Measurements from ENCODE around the gene DDX25. TPM values are rescaled to one million over a fixed set of nuclear protein-coding genes. Genes with fewer than 3 reads are reported as not detected.

DDX25 gene
- total RNA-seq, 1 experiment from 2014 or later: 1.5 TPM

Other genes with a start within 250 kb of the DDX25 start
- not detected in 2 replicates for gene ACRV1, start 223.7 kb upstream of the DDX25 start, total RNA-seq (2014; rRNA removed; shearing (Covaris generic))
- not detected in 2 replicates for gene PATE1, start 158.2 kb upstream of the DDX25 start, total RNA-seq (2014; rRNA removed; shearing (Covaris generic))
- gene PATE2, start 125.7 kb upstream of the DDX25 start, total RNA-seq (2014; rRNA removed; shearing (Covaris generic)): 0.11 and 0.53 TPM in 2 replicates
- not detected in 2 replicates for gene PATE3, start 116.4 kb upstream of the DDX25 start, total RNA-seq (2014; rRNA removed; shearing (Covaris generic))
- gene PATE4, start 71.2 kb upstream of the DDX25 start, total RNA-seq (2014; rRNA removed; shearing (Covaris generic)): not detected in 2 replicates
- 15.0 and 17.9 TPM in 2 replicates for gene HYLS1, start 16.8 kb upstream of the DDX25 start, total RNA-seq (2014; rRNA removed; shearing (Covaris generic))
- 15.5 and 15.6 TPM in 2 replicates for gene PUS3, start 1.3 kb upstream of the DDX25 start, total RNA-seq (2014; rRNA removed; shearing (Covaris generic))
- gene VSIG10L2, start 41.5 kb downstream of the DDX25 start, total RNA-seq (2014; rRNA removed; shearing (Covaris generic)): not detected in 2 replicates
- 8.0 and 8.6 TPM in 2 replicates for gene CDON, start 158.4 kb downstream of the DDX25 start, total RNA-seq (2014; rRNA removed; shearing (Covaris generic))